CD4-positive, alpha-beta T cell treated with Interleukin-4 for 1 hour (primary cell): ENCODE data around the gene SLCO2A1.

Experiments used
- DNase-seq, 2 donors: peaks; one replicate each; pipeline ENCODE4 v3.0.0-alpha.2; 2020 to 2022

Gene SLCO2A1

GRCh38 chr3:133997871-133998635 lies 31.7 kb downstream of the SLCO2A1 start:
- DNase-seq, result no peak

- DNase-seq, result no peak
Measured at GRCh38 chr3:133996996-133997395, 32.7 kb downstream of the SLCO2A1 start.

GRCh38 chr3:133996251-133996661 lies 33.5 kb downstream of the SLCO2A1 start:
- DNase-seq, result no peak

DNA sequence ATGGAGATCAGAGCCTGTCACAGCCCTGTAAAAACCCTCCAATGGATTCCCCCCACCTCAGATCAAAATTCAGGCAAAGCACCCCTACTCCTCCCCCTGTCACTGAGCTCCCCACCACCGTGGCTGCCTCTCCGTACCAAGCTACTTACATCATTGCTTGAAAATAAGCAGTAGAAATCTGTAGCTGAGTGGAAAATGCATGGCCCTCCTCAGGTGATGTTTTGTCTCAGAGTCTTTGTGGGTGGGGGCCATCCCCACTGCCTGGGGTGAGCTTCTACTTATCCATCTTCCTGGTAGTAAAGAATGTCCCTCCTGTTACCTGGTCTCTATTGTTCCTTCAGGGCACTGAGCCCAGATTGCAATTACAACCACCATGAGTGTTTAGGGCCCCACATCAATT lies 34.5 kb downstream of the SLCO2A1 start:
- DNase-seq, result no peak

DNA sequence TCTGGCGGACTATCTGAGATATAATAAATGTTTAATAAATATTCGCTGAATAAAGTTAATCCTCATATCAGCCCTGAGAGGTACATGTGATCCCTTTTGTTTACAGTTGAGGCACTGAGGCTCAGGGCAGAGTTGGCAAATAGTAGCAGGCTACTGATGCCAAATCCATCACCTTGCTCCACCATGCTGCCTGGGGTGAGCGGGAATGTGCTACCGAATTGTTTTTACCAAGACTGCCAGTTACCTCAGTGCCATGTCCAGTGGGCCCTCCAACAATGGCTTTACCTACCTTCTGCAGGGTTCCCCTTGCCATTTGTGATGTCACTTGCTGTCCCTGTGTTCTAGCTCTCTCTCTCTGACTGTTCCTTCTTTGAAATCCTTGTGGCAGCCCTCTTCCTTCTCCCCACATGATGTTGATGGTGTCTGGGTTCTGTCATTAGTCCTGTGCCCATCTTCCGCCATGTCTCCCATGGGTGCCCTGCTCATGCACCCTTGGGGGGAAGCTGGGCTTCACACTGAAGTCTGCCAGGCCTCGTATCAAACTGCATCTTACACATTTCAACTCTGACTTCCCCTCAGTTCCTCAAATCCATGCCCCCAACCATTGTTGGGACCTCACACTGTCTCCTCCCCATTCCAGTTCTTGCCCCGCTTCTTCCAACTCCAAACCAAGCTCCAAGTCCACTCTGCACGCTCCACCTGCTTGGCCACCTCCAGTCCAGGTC lies 35.4 kb downstream of the SLCO2A1 start:
- DNase-seq, result no peak

- no peak for DNase-seq
Measured at GRCh38 chr3:133992951-133993620, 36.6 kb downstream of the SLCO2A1 start.

DNA sequence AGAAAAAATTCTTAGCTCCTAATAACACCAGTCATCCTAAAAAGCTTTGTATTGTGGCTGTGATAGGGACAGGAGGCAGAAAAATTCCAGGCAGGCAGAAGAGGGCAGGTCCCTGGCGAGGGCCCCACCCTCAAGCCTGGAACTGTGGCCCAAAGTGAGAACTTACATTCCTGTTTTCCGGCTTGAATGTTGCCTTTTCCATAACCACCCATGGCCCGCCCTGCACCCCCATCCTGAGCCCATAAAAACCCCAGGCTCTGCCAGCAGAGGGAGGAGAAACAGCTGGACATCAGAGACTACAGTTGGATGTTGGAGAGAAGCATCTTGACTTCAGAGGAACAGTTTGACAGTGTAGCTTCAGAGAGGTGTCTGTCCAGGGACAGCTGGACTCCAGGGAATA lies 37.3 kb downstream of the SLCO2A1 start:
- DNase-seq, result no peak

DNA sequence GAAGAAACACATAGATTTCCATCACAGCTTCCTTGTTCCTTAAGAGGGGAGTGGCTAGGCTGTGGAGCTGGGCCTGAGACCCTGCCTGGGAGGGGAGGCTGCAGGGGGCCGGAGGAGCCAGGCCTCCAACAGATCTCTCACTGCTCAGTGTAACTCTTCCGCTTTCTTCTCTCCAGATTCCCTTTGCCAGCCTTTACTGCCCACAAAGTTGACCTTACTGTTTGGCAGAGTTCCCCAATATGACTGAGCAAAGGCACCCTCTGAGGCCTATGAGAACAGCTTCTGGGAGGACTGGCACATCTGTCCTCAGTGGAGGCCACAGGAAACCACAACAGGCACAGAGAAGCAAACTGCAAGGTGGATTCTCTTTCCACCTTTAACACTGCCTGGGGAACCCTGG lies 38.1 kb downstream of the SLCO2A1 start:
- DNase-seq, result no peak

DNA sequence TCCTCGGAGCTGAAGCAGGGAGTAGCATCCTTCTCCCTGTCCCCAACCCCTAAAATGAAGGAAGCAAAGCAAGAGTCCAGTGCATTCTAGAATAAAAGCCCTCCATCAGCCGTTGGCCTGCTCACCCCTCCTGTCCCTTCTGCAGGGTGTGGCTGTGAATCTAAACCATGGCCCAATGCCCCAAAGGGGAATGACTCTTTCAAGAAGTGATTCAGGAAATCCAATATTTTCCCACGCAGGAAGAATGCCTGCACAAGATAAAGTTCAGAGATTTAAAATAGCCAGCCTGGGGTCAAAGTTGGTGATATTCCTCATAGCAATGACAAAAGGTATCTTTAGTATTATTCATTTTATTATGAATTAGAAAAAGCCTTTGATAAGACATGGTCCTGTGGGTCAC lies 38.5 kb downstream of the SLCO2A1 start:
- no peak for DNase-seq

DNA sequence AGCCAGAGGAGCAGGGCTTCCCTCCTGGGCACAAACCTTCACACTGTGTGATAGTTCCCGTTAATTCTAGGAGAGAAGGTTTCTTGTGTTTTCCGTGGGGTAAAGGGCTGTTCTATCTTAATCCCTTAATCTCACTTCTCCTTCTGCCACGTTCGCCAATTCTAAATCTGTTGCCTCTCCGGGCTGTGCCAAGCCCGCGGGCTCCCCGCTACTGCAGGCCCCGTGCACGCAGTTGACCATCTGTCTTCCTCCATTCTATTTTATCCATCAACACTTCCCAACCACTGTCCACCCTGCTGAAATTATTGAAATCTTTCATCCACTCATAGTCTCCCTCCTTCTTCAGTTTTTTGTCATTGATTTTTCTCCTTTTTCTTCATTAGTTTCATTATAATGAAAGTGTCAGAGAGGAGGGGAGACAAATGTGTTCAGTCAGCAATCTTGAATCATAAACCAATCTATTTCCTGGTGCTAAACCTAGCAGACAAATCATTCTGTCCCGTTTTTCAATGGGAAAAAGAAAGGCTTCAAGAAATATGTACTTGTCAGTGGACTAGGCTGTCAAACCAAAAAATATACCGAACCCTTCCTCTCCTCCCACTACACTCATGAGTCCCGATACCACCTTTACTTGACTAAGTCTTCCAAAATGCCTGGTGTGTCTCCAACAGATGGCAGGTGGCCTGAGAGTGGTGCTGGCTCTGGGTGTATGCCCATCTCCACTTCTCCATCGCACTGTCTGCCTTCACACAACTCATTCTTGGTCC lies 39.6 kb downstream of the SLCO2A1 start:
- DNase-seq, result no peak

DNA sequence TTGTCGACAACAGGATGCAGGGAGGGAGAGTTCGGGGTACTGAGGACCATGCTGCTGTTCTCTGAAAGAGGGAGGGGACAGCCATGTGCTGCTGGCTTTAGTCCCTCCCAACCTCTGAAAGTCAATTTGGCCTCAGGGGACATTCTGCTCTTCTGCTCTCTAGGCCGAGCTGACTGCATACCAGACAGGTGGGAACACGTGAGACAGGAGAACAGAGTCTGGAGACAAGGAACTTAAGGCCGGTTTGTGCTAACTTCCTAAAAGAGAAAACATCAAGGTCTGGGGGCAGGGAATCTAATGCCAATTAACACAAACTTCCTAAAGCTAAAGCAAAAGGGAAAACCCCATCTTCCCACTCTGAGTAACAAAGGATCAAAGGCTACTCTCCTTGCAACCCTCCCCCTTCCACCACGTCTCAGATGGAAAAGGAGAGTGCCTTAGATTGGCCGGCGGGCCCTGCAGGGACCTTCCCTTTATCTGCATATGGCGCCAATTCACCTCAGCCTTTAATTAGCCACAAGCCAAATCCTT lies 41.0 kb downstream of the SLCO2A1 start:
- no peak for DNase-seq

DNA sequence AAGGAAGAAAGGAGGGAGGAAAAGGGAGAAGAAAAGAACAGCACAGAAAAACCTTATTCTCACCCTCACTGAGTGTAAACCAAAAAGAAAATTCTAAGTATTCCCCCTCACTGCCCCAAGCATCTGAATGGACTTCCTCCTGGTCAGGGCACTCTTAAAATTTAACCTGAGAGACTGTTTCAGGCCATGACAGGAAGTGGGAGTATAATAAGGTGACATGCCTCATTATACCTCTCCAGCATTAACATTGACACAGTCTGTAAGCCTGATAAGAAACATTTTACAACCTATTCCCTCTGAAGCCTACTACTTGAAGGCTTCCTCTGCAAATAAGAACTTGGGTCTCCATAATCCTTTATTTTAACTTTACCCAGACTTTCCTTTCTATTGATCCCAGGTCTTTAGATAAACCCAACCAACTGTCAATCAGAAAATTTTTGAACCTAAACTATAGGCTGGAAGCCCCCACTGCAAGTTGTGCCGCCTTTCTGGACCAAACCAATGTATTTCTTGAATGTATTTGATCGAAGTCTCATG lies 41.7 kb downstream of the SLCO2A1 start:
- DNase-seq, result no peak

DNA sequence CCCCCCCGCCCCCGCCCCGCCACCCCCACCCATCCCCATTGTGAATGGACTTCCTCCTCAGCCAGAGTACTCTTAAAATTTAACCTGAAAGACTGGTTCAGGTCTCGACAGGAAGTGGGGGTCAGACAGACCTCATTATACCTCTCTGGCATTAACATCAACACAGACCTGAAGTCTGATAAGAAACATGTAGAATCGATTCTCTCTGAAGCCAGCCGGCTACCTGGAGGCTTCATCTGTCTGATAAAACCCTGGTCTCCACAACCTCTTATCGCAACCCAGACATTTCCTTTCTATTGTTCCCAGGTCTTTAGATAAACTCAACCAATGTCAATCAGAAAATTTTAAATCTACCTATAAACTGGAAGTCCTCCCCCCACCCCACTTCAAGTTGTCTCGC lies 42.6 kb downstream of the SLCO2A1 start:
- no peak for DNase-seq

GRCh38 chr3:133986311-133986710 lies 43.4 kb downstream of the SLCO2A1 start:
- DNase-seq, result no peak

- DNase-seq, result no peak
Measured at GRCh38 chr3:133984975-133985374, 44.8 kb downstream of the SLCO2A1 start.

DNA sequence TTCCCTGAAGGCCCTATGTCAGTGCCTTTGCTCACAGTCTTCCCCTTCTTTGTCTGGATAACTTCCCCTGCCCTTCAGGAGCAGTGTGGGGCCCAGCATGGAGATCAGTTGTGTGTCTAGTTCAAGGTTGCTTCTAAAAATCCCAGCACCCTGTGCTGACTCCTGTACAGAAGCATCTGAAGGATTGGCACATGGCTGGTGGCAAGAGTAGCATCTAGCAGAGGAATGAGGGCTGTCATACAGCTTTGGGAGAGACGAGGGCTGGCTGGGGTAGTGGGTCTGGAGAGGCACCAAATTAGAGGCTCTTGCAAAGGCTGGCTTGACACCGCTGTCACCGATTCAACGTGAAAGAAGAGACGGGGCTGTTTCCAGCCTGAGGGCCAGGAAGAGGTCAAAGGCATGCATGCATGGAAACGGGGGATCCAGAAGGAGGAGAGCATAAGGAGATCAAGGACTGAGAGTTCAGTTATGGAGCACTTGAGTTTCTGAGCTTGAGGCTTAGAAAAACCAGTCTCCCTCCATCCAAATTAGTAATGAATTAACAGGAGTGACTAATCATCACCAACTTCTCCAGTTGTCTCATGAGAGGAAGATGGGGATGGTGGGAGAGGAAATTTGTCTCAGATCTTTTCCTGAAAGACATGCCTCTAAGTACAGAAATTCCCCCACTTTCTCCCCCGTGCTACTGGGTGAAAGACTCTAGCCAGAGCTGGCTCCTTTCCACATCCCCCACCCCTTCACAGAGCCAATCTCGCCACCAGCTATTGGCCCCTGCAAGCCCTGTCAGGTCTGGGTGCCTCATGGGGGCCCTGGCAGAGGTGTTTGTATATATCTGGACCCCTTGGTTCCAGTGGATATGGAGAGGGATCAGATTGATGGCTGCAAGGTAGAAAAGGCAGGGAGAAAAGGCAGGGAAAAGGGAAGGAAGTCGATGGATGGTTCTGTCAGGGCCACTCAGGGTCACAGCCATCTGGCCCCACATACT lies 45.9 kb downstream of the SLCO2A1 start:
- no peak for DNase-seq

- DNase-seq, result no peak
Measured at GRCh38 chr3:133983126-133983525, 46.6 kb downstream of the SLCO2A1 start.

- DNase-seq, result no peak
Measured at GRCh38 chr3:133980550-133980949, 49.2 kb downstream of the SLCO2A1 start.

GRCh38 chr3:133980035-133980434 lies 49.7 kb downstream of the SLCO2A1 start:
- DNase-seq, result no peak

GRCh38 chr3:133979553-133979952 lies 50.2 kb downstream of the SLCO2A1 start:
- DNase-seq, result no peak

GRCh38 chr3:133977568-133977967 lies 52.2 kb downstream of the SLCO2A1 start:
- no peak for DNase-seq
